ENCODE measurements around the gene CHRM1.
A peak's percentile ranks its signal among the peaks of the same experiment; 100 is the strongest.

CHRM1 gene

DNA sequence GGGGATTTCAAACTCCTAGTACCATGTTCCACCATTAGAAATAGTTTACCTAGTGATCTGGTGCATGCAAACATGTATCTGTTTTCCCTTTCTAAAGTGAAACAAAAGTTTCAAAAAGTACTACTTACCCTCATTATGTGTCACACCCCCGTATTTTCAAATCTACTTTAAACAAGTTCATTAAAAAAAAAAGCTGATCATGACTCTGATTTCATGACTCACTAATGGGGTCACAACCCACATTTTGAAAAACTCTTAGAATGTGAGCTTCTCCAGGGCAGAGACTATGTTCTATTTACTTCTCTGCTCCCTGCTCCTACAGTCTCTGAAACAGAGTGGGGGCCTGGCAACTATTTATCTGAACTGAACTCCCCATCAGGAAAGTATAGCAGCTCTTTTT lies 18.2 kb downstream of the CHRM1 start:
- no peak for DNase-seq

DNA sequence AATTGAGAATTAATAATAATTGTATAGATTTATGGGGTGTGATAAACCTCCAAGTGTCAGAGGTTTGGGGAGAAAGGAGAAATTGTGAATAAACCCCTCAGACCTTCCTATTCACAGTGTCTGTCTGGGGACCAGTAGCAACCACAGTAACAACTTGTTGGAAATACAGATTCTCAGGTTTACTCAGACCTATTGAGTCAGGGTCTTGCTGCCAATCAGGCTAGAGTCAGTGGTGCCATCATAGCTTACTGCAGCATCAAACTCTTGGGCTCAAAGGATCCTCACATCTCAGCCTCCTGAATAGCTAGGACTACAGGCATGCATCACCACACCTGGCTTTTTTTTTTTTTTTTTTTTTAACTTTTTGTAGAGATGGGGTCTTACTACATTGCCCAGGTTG lies 23.1 kb downstream of the CHRM1 start:
- DNase-seq = no peak

DNA sequence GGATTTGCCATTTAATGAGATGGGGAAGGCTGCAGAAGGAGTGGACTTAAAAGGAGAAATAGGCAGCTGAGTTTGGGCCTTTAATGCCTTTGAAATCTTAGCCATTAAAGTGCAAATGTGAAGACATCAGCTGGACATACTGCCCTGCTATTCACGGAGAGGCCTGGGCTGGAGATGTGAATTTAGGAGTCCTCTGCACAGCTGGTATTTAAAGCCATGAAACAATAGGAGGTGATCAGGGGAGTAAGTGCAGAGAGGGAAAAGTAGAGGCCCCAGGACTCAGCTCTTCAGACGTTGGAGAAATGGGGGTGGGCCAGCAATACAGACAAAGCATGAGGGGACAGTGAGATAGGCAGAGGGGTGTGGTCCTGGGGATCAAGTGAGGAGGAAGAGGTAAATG lies 23.9 kb downstream of the CHRM1 start:
- DNase-seq = no peak

DNA sequence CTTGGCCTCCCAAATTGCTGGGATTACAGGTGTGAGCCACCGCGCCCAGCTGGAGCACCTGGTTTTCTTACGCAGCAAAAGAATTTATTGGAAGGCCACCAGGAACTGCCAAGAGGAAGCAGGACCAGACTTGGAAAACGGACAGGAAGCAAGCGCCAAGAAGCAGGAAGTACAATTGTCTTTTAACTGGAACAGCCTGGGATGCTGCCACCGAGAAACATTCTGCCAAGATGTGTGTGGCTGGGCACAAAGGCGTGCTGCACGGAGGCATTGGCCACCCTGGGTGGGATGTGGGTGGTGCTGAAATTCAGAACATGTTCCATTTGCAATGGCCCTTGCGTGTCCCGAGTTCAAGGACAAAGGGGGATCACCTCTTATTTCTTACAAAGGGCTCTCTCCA lies 25.1 kb downstream of the CHRM1 start:
- no peak for DNase-seq

DNA sequence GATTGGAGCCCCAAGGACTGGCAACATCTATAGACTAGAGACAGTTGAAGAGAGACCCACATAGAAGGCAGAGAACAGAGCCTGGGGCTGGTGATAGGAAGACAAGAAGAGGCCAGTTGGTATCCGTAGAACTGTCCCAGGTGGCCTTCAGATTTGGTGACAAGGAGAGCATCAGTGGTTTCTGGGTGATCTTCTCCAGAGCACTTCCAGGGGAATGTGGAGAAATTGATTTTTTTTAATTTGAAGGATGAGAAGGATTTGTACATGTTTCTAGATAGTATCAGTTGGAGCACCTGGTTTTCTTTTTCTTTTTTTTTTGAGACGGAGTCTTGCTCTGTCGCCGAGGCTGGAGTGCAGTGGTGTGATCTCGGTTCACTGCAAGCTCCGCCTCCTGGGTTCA lies 25.7 kb downstream of the CHRM1 start:
- no peak for DNase-seq

DNA sequence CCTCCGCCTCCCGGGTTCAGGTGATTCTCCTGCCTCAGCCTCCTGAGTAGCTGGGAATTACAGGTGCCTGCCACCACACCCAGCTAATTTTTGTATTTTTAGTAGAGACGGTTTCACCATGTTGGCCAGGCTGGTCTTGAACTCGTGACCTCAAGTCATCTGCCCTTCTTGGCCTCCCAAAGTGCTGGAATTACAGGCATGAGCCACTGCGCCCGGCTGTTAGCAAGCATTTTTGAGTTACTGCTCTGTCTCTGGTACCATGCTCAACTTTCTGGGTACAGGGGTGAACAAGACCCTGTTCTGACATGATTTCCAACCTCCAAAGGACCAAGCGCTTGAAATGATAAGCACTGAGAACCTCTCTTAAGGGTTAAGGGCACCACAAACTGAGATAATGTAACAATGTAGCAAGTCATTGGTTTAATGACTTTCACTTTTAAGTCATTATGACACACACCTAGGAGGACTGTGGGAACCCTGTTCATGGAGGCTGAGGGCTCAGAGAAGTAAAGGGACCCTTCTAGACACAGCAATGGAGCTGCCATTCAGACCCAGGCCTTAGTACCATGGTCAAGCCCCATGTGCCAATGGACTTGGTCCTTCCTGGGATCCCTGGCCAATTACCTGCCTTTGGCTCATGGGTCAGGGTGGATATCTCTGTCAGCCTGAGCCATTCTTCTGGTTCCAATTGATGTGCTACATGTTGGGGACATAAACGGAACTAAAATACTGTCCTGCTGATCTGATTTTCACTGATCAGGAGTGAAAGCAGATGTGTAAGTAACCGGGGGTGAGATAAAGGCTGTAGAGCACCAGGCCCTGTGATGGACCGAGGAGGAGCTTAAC lies 28.9 kb downstream of the CHRM1 start:
- DNase-seq = no peak

DNA sequence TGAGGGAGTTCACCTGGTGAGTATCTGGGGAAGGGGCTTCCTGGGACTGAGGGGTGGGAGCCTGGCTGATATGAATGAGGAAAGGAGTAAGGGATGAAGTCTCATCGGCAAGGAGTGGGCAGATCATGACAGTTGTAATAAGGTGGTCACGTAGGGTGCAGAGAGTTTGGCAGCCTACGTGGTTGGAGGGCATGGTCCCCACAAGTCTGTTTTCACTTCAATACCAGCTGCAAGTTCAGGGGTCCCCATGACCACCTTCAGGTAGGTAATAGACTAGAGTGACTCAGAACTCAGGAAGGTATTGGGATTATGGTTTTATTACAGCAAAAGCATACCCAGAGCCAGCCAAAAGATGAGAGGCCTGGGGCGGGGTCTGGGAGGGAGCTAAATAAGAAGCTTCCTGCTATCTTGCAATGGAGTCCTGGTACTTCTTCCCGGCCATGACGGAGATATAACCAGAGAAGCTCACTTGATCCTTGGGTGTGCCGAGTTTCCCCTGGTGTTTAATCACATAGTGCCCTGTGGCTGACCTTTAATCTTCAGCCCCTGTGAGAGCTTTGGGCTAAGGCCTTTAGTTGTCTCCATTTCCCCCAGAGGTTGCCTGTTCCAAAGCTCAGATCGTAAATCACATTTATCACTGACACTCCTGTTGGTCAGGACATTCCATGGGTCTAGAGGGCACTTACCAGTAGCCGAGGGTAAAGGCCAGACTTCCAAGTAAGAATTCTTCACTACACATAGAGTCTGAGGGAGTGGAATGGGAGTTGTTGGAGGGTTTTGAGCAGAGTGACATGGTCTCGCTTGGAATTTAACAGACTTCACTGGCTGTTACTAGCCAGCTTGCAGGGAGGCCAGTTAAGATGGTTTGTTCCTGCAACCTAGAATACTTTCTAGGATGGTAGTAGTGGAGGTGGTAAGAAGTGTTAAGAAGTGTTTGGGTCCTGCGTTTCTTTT lies 31.4 kb downstream of the CHRM1 start:
- DNase-seq = peak; percentile 19

DNA sequence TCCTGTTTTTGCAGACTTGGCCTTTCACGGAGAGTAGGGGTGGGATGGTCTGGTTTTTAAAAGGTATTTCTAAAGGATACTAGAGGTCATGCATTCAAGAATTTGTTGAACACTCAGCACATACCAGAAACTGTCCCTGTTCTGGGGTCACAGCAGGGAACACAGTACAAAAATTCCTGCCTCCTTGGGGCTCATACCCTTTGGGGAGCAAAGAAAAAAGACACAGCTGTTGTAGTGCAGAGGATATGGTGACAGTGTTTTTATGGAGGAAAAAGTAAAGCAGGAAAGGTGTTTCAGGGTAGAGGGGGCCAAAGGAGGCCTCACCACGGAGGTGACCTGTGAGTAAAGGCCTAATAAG lies 32.1 kb downstream of the CHRM1 start:
- no peak for DNase-seq

DNA sequence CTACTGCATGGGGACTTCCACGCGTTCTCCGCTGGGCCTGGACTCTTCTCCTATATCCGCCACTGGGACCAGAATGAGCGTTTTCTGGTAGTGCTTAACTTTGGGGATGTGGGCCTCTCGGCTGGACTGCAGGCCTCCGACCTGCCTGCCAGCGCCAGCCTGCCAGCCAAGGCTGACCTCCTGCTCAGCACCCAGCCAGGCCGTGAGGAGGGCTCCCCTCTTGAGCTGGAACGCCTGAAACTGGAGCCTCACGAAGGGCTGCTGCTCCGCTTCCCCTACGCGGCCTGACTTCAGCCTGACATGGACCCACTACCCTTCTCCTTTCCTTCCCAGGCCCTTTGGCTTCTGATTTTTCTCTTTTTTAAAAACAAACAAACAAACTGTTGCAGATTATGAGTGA lies 32.8 kb downstream of the CHRM1 start:
- no peak for DNase-seq

DNA sequence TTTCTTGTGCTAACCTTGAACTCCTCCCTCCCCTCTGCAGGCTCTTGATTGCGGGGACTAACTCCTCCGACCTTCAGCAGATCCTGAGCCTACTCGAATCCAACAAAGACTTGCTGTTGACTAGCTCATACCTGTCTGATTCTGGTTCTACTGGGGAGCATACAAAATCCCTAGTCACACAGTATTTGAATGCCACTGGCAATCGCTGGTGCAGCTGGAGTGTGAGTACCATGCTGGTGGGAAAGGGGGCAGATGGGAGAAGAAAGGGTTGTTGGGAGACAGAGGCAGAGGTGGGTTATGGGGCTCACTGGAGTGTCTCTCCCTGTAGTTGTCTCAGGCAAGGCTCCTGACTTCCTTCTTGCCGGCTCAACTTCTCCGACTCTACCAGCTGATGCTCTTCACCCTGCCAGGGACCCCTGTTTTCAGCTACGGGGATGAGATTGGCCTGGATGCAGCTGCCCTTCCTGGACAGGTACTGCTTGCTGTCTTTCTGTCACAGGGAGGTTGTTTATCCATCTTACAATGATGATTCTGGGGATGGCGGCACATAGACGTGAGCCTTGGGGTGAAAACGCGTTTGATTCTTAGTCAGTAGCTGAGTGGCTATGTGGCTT lies 35.9 kb downstream of the CHRM1 start:
- DNase-seq = no peak

DNA sequence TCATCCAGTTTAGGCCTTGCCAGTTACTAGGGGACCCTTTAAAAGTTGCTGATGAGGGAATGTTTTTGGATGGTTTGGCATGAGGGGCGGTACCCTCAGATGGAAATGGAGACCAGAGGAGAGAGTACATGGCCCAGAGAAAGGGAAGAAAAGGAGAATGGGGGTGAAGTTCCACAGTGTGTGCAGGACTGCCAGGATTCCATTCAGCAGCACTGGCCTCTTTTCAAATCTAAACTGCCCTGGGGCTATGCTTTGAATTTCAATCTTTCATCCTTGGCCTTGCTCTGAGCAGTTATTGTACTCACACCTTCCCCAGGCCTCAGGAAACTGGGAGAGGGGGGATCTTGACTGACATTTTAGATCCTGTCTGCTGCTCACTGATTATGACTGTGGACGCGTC lies 37.5 kb downstream of the CHRM1 start:
- DNase-seq = no peak

DNA sequence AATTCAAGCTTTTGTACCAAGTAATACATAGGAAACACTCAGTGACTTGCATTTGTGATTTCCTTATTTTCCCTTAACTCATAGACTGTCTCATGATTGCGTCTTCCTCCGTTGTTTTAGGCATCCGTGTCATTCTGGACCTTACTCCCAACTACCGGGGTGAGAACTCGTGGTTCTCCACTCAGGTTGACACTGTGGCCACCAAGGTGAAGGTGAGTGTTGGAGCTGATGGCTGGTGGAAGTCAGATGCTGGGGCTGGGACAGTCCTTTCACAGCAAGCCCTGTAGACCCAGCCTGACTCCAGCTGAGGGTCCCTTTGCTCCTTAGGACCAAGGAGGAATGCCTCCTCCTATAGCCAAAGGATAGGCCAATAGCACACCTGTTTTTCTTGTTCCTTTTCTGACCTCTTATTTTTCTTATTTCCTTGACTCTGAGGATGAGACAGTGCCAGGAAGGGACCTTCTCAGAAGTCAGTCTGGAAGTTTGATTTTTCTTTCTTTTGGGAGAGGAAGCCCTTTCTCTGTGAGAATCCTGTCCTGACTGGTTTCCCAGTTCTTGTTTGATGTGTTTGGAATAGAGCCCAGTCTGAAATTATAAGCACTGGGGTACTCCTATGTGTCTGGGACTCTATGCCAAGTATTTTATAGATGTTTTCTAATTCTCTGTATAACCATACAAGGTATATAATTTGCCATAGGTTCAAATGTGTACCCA lies 38.2 kb downstream of the CHRM1 start:
- DNase-seq = no peak

DNA sequence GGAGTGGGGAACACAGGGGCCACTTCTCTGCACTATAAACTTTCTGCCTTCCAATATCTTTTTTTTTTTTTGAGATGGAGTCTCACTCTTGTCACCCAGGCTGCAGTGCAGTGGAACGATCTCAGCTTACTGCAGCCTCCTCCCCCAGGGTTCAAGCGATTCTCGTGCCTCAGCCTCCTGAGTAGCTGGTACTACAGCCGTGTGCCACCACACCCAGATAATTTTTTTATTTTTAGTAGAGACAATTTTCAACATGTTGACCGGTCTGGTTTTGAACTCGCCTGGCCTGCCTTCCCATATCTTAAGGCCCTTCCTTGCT lies 38.8 kb downstream of the CHRM1 start:
- no peak for DNase-seq

DNA sequence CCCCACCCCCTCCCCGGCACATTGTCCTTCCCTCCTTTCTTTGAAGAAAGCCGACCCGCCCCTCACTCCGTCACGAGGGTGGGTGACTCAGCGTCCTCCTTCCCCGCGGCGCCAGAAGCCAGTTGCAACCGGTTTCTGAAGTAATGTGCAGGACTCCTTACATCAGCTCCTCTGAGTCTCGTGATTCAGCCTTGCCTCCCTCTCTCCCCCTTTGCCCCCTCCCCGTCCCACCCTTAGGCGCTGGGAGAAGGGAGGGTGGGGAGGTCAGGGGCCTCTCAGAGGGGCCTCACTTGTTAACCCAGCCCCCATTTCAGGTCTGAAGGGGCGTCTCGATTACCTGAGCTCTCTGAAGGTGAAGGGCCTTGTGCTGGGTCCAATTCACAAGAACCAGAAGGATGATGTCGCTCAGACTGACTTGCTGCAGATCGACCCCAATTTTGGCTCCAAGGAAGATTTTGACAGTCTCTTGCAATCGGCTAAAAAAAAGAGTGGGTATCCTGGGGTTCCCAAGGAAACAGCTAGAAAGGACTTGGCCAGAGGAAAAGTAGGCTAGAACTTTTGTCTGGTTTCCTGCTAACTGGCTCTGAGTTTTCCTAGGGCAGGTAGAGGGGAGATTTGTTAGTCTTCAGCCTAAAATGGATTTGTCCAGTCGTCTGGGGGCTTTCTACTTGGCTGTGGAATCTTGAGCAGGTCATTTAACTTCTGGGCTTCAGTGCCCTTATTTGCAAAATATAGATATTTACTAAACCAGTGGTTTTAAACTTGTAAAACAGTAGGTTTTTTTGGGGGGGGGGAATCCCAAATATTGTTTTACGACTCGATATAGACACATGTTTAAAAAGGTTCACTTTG lies 39.4 kb downstream of the CHRM1 start:
- peak; percentile 91 for DNase-seq

DNA sequence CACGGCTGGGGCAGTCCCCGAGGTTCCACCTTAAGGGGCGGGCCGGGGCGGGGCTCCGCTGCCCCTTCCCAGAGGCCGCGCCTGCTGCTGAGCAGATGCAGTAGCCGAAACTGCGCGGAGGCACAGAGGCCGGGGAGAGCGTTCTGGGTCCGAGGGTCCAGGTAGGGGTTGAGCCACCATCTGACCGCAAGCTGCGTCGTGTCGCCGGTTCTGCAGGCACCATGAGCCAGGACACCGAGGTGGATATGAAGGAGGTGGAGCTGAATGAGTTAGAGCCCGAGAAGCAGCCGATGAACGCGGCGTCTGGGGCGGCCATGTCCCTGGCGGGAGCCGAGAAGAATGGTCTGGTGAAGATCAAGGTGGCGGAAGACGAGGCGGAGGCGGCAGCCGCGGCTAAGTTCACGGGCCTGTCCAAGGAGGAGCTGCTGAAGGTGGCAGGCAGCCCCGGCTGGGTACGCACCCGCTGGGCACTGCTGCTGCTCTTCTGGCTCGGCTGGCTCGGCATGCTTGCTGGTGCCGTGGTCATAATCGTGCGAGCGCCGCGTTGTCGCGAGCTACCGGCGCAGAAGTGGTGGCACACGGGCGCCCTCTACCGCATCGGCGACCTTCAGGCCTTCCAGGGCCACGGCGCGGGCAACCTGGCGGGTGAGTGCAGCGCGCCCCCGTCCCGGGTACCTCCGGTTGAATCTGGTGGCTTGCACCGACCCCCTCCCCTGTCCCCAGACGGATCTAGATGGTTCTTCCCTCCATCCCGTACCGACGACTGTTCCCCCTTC lies 40.2 kb downstream of the CHRM1 start, which contains the start of gene SLC3A2:
SLC3A2 (plus strand) TSS at position 94 of the 776 bp plus-strand sequence; CDS start at position 222, 128 bp downstream.
- DNase-seq = peak; percentile 84

DNA sequence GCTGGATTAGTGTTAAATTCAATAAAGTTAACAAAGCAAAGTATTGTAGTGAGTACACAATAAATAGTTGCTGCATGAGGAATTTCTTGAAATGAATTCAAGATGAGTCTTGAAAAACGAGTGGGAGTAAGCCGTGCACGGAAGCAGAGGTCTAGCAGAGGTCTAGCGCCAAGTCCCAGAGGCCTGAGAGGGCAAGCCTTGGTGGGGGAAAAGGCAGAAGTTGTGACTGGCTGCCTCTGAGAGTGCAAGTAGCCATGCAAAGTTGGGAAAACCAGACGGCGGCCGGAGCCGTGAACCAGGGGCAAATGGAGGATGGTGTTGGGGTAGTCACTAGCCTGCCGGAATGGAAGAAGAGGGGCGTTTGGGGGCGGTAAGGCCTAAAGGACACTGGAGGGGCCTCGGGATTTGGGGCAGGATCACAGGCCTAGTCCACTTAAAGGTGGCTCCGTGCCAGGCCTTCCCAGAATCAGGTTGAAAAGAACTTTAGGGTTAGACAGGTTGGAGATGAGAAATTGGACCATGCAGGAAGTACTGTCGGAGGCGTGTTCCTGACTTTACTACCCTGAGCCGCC lies 40.8 kb downstream of the CHRM1 start:
- peak; percentile 71 for DNase-seq

DNA sequence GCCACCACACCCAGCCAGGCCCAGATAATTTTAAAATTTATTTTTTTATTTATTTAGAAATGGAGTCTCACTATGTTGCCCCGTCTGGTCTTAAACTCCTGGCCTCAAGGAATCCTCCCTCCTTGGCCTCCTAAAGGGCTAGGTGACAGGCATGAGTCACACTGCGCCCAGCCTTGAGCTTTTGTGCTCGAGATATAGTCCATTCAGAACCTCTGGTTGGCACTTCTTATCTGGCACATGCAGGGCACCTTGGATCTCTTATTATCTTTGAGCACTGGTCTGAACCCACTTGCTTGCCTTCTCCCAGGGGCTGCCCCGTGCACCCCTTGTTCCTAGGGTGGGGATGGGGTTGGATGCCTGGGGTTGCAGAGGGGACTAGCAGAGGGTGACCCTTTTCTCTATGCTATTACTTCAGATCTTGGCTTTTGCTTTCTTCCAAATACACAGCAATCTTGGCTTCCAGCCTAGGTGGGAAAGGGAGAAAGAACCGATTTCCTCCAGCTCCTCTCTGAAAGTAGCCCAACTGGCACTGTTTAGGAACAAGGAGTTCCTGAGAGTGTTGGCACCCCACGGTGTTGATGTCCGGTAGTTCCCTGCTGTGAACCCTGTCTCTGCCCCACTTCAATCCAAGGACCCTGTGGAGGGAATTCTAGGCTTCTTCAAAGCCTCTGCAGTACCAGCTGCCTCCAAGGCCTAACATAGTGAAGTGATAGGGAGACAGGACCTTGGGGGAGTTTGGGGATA lies 41.8 kb downstream of the CHRM1 start:
- no peak for DNase-seq

DNA sequence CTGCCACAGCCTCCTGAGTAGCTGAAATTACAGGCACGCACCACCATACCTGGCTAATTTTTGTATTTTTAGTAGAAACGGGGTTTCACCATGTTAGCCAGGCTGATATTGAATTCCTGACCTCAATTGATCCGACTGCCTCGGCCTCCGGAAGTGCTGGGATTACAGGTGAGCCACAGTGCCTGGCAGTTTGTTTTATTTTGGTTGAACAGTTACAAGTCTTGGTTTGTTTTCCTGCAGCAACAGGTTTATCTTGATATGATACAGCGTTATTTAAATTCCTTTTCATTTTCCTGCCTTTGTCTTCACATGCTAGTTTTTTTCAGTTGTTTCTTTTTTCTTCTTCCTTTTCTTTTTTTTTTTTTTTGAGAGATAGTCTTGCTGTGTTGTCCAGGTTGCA lies 44.5 kb downstream of the CHRM1 start:
- no peak for DNase-seq

DNA sequence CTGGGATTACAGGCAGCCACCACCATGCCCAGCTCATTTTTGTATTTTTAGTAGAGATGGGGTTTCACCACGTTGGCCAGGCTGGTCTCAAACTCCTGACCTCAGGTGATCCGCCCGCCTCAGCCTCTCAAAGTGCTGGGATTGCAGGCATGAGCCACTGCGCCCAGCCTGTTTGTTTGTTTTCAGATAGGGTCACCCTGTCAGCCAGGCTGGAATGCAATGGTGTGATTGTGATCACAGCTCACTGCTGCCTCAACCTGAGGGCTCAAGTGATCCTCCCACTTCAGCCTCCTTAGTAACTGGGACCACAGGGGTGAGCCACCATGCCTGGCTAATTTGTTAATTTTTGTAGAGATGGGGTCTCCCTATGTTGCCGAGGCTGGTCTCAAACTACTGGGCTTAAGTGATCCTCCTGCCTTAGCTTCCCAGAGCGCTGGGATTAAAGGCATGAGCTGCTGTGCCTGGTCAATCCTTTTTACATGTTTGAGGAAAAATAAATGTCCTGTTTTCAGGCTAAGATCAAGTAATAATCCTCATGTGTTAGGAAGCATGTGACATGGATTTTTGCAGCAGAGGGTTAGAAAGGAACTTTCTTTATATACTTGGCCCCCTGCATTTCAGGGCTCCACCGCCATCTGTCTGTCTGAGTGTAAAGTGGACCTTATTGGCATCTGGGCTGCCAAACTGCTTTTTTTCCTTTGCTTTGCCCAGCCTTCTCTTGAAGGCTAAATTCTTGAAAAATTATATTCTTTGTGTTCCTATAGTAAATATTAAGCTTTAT lies 45.3 kb downstream of the CHRM1 start:
- DNase-seq = no peak

Data from kidney glomerular epithelial cell (primary cell).